Natural killer cell (primary cell): ENCODE results near the gene CBLB. TPM values are rescaled to one million over a fixed set of nuclear protein-coding genes. Genes with fewer than 3 reads are reported as not detected.

Experiments
- ATAC-seq, 3 donors: fragments of 150-1000 bp in 2 of 3; fragments of 200-7000 bp in 1 of 3; cut with Tn5 transposase; 1 replicate in 1 of 3; 2 replicates in 2 of 3; pipeline ENCODE4 v1.10.0; 2021; ENCODE audit warnings: mild to moderate bottlenecking in 2 of 3, moderate library complexity in 2 of 3
- DNase-seq, 2 donors: peaks; one replicate each; pipeline versions ENCODE4 v3.0.0 to v3.0.0-alpha.2; 2013 to 2021; ENCODE audit warnings: mixed read lengths in 1 of 2
- H3K27ac ChIP-seq: one replicate; pipeline ENCODE4 v1.5.1; 2013; ENCODE audit warnings: mild to moderate bottlenecking, low read length
- H3K27me3 ChIP-seq: one replicate; pipeline ENCODE4 v1.6.1; 2013; ENCODE audit warnings: low read length; ENCODE audit not compliant: control insufficient read depth, insufficient read depth
- H3K36me3 ChIP-seq: one replicate; pipeline ENCODE4 v1.6.1; 2013; ENCODE audit warnings: low read length; ENCODE audit not compliant: control insufficient read depth, insufficient read depth
- H3K4me1 ChIP-seq: one replicate; pipeline ENCODE4 v1.6.1; 2013; ENCODE audit warnings: low read length; ENCODE audit not compliant: control insufficient read depth, insufficient read depth
- H3K4me3 ChIP-seq: one replicate; pipeline ENCODE4 v1.5.1; 2013; ENCODE audit warnings: low read length
- H3K9me3 ChIP-seq: one replicate; pipeline ENCODE4 v1.6.1; 2013; ENCODE audit warnings: low read length; ENCODE audit not compliant: control insufficient read depth, insufficient read depth
- H3K27ac Mint-ChIP-seq, 2 donors: one replicate each; pipeline ENCODE4 v1.8.0; 2022; ENCODE audit warnings: mild to moderate bottlenecking in 2 of 2, mixed read lengths in 2 of 2, moderate library complexity in 1 of 2
- H3K27me3 Mint-ChIP-seq, 2 donors: one replicate each; pipeline ENCODE4 v1.8.0; 2022; ENCODE audit warnings: low read depth in 2 of 2, mixed read lengths in 2 of 2
- H3K36me3 Mint-ChIP-seq: one replicate; pipeline ENCODE4 v1.8.0; 2022; ENCODE audit warnings: mixed read lengths
- H3K4me1 Mint-ChIP-seq, 2 donors: one replicate each; pipeline ENCODE4 v1.8.0; 2022; ENCODE audit warnings: mixed read lengths in 2 of 2
- H3K4me3 Mint-ChIP-seq: one replicate; pipeline ENCODE4 v1.8.0; 2022; ENCODE audit warnings: mild to moderate bottlenecking, moderate library complexity, mixed read lengths
- H3K9me3 Mint-ChIP-seq, 2 donors: one replicate each; pipeline ENCODE4 v1.8.0; 2022; ENCODE audit warnings: mixed read lengths in 2 of 2
- WGBS: methylation state at CpG from one replicate; pipeline ENCODE4 v1.1.7; 2013; ENCODE audit warnings: missing lambda C conversion rate; ENCODE audit not compliant: insufficient coverage; 5-methylcytosine and 5-hydroxymethylcytosine counted together
- intact Hi-C: fragments of 100-400 bp; cut with micrococcal nuclease; formaldehyde crosslinking; loops from one replicate; pipeline ENCODE4 v1.14.2; 2022
- total RNA-seq, 4 donors: library from RNA; stranded (reverse); fragments of 120-200 nt in 1 of 4; gene quantifications; one replicate each; pipeline versions ENCODE4 v1.2.3 to v1.2.4, GENCODE V29; 2013 to 2022
- TF ChIP-seq, protein P1 (sequence below): fragments of 200-600 bp; IDR thresholded peaks from one replicate; pipeline ENCODE4 v1.8.0; 2022; ENCODE audit warnings: antibody characterized with exemption

The CBLB gene
- total RNA-seq, 3 donors from 2014 or later (not counting 1 experiment from before 2014, with no cell fraction given), result 180 to 287 (median 230) TPM

DNA sequence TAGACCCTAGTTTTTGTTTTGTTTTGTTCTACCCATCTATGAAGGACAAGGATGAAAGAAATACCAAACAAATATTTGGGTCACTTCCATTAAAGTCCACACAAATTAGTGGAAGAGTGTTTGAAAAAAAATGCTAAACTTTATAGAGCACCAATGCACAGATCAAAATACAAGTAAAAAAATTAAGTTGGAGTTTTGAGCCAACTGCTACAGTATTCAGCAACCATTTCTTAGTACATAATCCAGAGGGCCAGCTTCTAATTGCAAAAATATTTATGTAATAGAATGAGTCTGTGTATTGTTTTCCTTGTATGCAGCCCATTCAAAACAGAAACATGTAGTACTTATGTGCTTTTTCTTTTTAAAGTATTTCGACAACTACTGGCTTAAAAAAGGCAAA, 121.1 kb downstream of the CBLB start:
- H3K27ac ChIP-seq, result peak overlapping the region; percentile 74
- no CpG with 5 or more reads among the region's 1 CpG for WGBS

DNA sequence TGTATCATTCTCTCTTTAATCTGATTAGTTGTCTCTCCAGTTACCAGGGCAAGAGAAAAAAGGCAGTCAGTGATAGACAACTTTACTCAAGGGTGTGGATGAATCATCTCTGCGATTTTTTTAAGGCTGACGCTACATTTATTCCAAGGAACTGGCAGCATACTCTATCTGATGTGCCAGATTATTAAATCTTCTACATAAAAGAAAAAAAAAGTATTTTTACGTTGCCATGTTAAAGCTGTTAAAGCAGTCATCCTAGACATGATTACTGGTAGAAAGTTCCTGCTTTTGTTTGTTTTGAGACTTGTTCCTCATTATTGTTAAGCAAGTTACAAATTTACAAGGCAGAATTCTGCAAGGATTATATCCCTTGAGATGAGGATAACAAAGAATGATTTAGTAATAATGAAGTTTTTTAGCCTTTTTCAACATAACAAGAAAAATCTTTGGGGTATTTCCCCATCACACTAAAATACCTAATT, 121.7 kb downstream of the CBLB start:
- 48% methylated on average over 3 of the region's 3 CpGs for WGBS
- TF ChIP-seq, protein P1, sequence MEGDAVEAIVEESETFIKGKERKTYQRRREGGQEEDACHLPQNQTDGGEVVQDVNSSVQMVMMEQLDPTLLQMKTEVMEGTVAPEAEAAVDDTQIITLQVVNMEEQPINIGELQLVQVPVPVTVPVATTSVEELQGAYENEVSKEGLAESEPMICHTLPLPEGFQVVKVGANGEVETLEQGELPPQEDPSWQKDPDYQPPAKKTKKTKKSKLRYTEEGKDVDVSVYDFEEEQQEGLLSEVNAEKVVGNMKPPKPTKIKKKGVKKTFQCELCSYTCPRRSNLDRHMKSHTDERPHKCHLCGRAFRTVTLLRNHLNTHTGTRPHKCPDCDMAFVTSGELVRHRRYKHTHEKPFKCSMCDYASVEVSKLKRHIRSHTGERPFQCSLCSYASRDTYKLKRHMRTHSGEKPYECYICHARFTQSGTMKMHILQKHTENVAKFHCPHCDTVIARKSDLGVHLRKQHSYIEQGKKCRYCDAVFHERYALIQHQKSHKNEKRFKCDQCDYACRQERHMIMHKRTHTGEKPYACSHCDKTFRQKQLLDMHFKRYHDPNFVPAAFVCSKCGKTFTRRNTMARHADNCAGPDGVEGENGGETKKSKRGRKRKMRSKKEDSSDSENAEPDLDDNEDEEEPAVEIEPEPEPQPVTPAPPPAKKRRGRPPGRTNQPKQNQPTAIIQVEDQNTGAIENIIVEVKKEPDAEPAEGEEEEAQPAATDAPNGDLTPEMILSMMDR, result no peak
- H3K4me3 Mint-ChIP-seq, result peak overlapping the region; percentile 67
- Histone ChIP-seq H3K9me3 (no peaks in the 10 kb centered on the region), H3K4me1 (peaks cover 35% of the 10 kb centered on the region), H3K27me3 (no peaks in the 10 kb centered on the region), H3K4me3 (no peak overlapping the region), H3K36me3 (peaks cover 22% of the 10 kb centered on the region), H3K27ac (peak overlapping the region; percentile 74)
- peak overlapping the region; percentile 89 to 93 for H3K27ac Mint-ChIP-seq
- ATAC-seq, result peak; percentile 83 to 89 (median 89)
- H3K27me3 Mint-ChIP-seq, result no peaks in the 10 kb centered on the region
- H3K9me3 Mint-ChIP-seq, result no peaks in the 10 kb centered on the region
- H3K4me1 Mint-ChIP-seq, result peaks cover 44 to 62% of the 10 kb centered on the region in 2 donors
- DNase-seq, result peak in 1 of 2 donors; percentile 74
- intact Hi-C loops, result loop anchor here (1.0 kb wide), 1 partner anchor 8 kb away; no protein-coding TSS in a partner anchor
- H3K36me3 Mint-ChIP-seq, result no peaks in the 10 kb centered on the region

More for the DNA sequence above, 121.1 kb downstream of the CBLB start:
- no peak overlapping the region for H3K4me3 Mint-ChIP-seq
- H3K4me3 ChIP-seq, result no peak overlapping the region
- intact Hi-C loops, result loop anchor here (1.0 kb wide), 1 partner anchor 8 kb away; no protein-coding TSS in a partner anchor
- H3K4me1 Mint-ChIP-seq, result peaks cover 50 to 67% of the 10 kb centered on the region in 2 donors
- H3K36me3 Mint-ChIP-seq, result no peaks in the 10 kb centered on the region
- no peaks in the 10 kb centered on the region for H3K27me3 ChIP-seq
- no peaks in the 10 kb centered on the region for H3K27me3 Mint-ChIP-seq
- no peak for DNase-seq
- H3K27ac Mint-ChIP-seq, result peak overlapping the region; percentile 89 to 93
- H3K9me3 ChIP-seq, result no peaks in the 10 kb centered on the region
- no peaks in the 10 kb centered on the region for H3K9me3 Mint-ChIP-seq
- peaks cover 22% of the 10 kb centered on the region for H3K36me3 ChIP-seq
- peaks cover 39% of the 10 kb centered on the region for H3K4me1 ChIP-seq
- TF ChIP-seq, protein P1, result no peak
- ATAC-seq, result no peak

DNA sequence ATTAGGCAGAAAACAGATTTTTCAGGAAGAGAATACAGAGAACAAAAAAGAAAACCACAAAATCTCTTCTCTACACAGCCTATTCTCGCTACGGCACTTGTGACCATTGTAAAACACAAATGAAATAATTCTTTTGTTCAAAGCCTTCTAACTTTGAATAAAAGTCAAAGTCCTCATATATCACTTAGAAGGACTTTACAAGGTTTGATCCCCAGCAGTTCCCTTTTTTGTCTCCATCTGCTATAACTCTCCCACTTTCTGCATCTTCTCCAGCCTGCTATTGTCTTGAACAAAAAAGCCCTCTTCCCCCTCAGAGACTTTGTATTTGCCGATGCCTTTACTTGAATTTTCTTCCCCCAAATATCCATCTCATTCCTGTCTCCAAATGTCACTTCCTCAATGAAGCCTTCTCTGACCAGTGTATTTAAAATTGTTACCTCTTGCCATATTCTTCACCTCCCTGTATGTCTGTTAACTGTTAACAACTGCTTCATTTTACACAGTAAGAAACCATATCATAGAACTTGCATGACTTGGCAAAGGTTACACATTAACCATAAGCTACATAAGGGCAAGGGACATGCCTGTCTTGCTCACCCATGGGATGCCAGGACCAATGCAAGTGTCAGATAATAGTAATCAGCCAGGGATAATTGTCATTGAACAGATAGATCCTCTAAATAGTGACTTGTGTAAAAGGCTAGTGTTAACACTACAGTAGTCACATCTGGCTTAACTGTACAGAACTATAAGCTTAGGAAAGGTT, 122.4 kb downstream of the CBLB start:
- Histone ChIP-seq H3K4me3 (peak overlapping the region; percentile 10), H3K9me3 (no peaks in the 10 kb centered on the region), H3K4me1 (peaks cover 32% of the 10 kb centered on the region), H3K27ac (peak overlapping the region; percentile 74), H3K27me3 (no peaks in the 10 kb centered on the region), H3K36me3 (peaks cover 22% of the 10 kb centered on the region)
- WGBS, result 38% methylated on average over 3 of the region's 3 CpGs
- H3K27me3 Mint-ChIP-seq, result no peaks in the 10 kb centered on the region
- H3K4me1 Mint-ChIP-seq, result peaks cover 43 to 64% of the 10 kb centered on the region in 2 donors
- TF ChIP-seq, protein P1, result no peak
- intact Hi-C loops, result no loop called here
- peak overlapping the region; percentile 89 to 93 for H3K27ac Mint-ChIP-seq
- peak overlapping the region; percentile 67 for H3K4me3 Mint-ChIP-seq
- no peaks in the 10 kb centered on the region for H3K9me3 Mint-ChIP-seq
- ATAC-seq (peak; percentile 60 to 66 (median 66)), DNase-seq (no peak)
- H3K36me3 Mint-ChIP-seq, result no peaks in the 10 kb centered on the region
